Endothelial cell of umbilical vein (primary cell): ENCODE measurements around the gene VTI1A. TPM values are rescaled to one million over a fixed set of nuclear protein-coding genes. Genes with fewer than 3 reads are reported as not detected.

ENCODE experiments used
- BruUV-seq: library from RNA; stranded (reverse); fragments of 400-500 nt; replicated peaks from 2 replicates; lab custom pipeline; 2021; lab: Mats Ljungman, UMichigan
- CTCF ChIA-PET: fragments of 300-600, 350-600 bp; sonication (Branson Sonifier 250); formaldehyde crosslinking; loops from one replicate; lab custom pipeline; 2021; ENCODE audit warnings: antibody characterized with exemption, inconsistent platforms; lab: Charles Lee
- POLR2A ChIA-PET: fragments of 300-600, 350-600 bp; sonication (Branson Sonifier 250); formaldehyde crosslinking; loops from one replicate; lab custom pipeline; 2021; ENCODE audit warnings: antibody characterized with exemption, inconsistent platforms; lab: Charles Lee
- DNase-seq: peaks from one replicate; pipeline ENCODE4 v3.0.0-alpha.2; 2011; ENCODE audit warnings: low read depth, low spot score
- FAIRE-seq: peaks from 2 replicates; lab custom pipeline; 2011; peaks lifted over from hg19 to GRCh38; lab: Jason Lieb, UNC
- H2AFZ ChIP-seq: 2 replicates; pipeline ENCODE4 v1.6.0; 2012; ENCODE audit warnings: low read depth, low read length, control low read depth, inconsistent platforms
- H3K27ac ChIP-seq: 2 replicates; pipeline ENCODE4 v1.5.1; 2011; ENCODE audit warnings: low read depth, mild to moderate bottlenecking, control low read depth, low read length, moderate library complexity; ENCODE audit not compliant: insufficient read depth
- H3K27me3 ChIP-seq, 2 experiments: 2 replicates each; pipeline versions ENCODE4 v1.6.0 to v1.6.1; 2011; ENCODE audit warnings: low read length in 2 of 2, mixed read lengths in 1 of 2; ENCODE audit not compliant: control insufficient read depth in 2 of 2, insufficient read depth in 2 of 2
- H3K36me3 ChIP-seq, 2 experiments: 2 replicates in 1 of 2; 3 replicates in 1 of 2; pipeline ENCODE4 v1.5.1; 2011; ENCODE audit warnings: low read length in 2 of 2, mild to moderate bottlenecking in 1 of 2, moderate library complexity in 1 of 2; ENCODE audit not compliant: control insufficient read depth in 2 of 2, insufficient read depth in 2 of 2; ENCODE audit errors: extremely low read depth in 1 of 2
- H3K4me1 ChIP-seq: 3 replicates; pipeline ENCODE4 v1.5.1; 2011; ENCODE audit warnings: mild to moderate bottlenecking, low read length; ENCODE audit not compliant: control insufficient read depth, insufficient read depth; ENCODE audit errors: extremely low read depth
- H3K4me2 ChIP-seq: 2 replicates; pipeline ENCODE4 v1.6.1; 2011; ENCODE audit warnings: low read length, control low read depth, mixed read lengths; ENCODE audit not compliant: insufficient read depth
- H3K4me3 ChIP-seq, 3 experiments: fragments of 200-600 bp in 1 of 3; sonication (generic), shearing (Covaris generic) in 1 of 3; replicated peaks in 1 of 3; 2 replicates each; pipeline ENCODE4 v1.5.1; 2011 to 2016; ENCODE audit warnings: control low read depth in 3 of 3, low read length in 3 of 3, mild to moderate bottlenecking in 2 of 3, inconsistent platforms in 1 of 3, low read depth in 1 of 3, moderate library complexity in 1 of 3; ENCODE audit not compliant: insufficient read depth in 1 of 3
- H3K79me2 ChIP-seq: 2 replicates; pipeline ENCODE4 v1.6.0; 2012; ENCODE audit warnings: low read length, inconsistent platforms; ENCODE audit not compliant: control insufficient read depth, insufficient read depth
- H3K9ac ChIP-seq: replicated peaks from 2 replicates; pipeline ENCODE3; 2011; ENCODE audit warnings: low read length, control low read depth; ENCODE audit not compliant: insufficient read depth; ENCODE audit errors: extremely low read depth
- H3K9me1 ChIP-seq: replicated peaks from 3 replicates; pipeline ENCODE4 v1.6.0; 2011; ENCODE audit warnings: mild to moderate bottlenecking, low read length; ENCODE audit not compliant: control insufficient read depth, insufficient read depth; ENCODE audit errors: extremely low read depth
- H3K9me3 ChIP-seq: replicated peaks from 2 replicates; pipeline ENCODE4 v1.5.1; 2012; ENCODE audit warnings: low read length, inconsistent platforms; ENCODE audit not compliant: control insufficient read depth, insufficient read depth
- H4K20me1 ChIP-seq: replicated peaks from 2 replicates; pipeline ENCODE3; 2011; ENCODE audit warnings: mild to moderate bottlenecking, low read length; ENCODE audit not compliant: control insufficient read depth, insufficient read depth; ENCODE audit errors: extremely low read depth
- CTCF ChIP-seq, 2 donors: IDR thresholded peaks; 1 replicate in 1 of 2; 2 replicates in 1 of 2; pipeline ENCODE4 v1.5.1; 2011; ENCODE audit warnings: low read length in 2 of 2, mild to moderate bottlenecking in 2 of 2, moderate library complexity in 2 of 2, control low read depth in 1 of 2, inconsistent platforms in 1 of 2, low read depth in 1 of 2; ENCODE audit not compliant: insufficient read depth in 1 of 2; ENCODE audit errors: extremely low read depth in 1 of 2
- EZH2 ChIP-seq: IDR thresholded peaks from 2 replicates; pipeline ENCODE4 v1.6.1; 2012; ENCODE audit warnings: borderline replicate concordance, low read depth, mild to moderate bottlenecking, moderate library complexity, low read length, inconsistent platforms; ENCODE audit not compliant: severe bottlenecking
- FOS ChIP-seq: IDR thresholded peaks from 2 replicates; pipeline ENCODE4 v1.6.1; 2011; ENCODE audit warnings: mild to moderate bottlenecking, low read length, moderate library complexity, borderline replicate concordance; ENCODE audit not compliant: insufficient read depth
- GATA2 ChIP-seq: IDR thresholded peaks from 2 replicates; pipeline ENCODE4 v1.7.0; 2011; ENCODE audit warnings: low read depth, mild to moderate bottlenecking, moderate library complexity, mixed read lengths, low read length; ENCODE audit not compliant: insufficient read length, insufficient read depth
- JUN ChIP-seq: IDR thresholded peaks from 2 replicates; pipeline ENCODE4 v1.6.1; 2011; ENCODE audit warnings: borderline replicate concordance, low read depth; ENCODE audit not compliant: insufficient read length, insufficient read depth
- MAX ChIP-seq: IDR thresholded peaks from 2 replicates; pipeline ENCODE4 v1.6.1; 2011; ENCODE audit not compliant: insufficient read depth, insufficient read length
- MYC ChIP-seq: IDR thresholded peaks from one replicate; pipeline ENCODE4 v1.6.1; 2011; ENCODE audit warnings: mild to moderate bottlenecking, low read depth, low read length
- POLR2A ChIP-seq: IDR thresholded peaks from 2 replicates; pipeline ENCODE4 v1.6.1; 2012; ENCODE audit warnings: low read depth, mild to moderate bottlenecking, control low read depth, low read length
- POLR2AphosphoS5 ChIP-seq: IDR thresholded peaks from 2 replicates; pipeline ENCODE4 v1.6.1; 2012; ENCODE audit warnings: low read depth, mild to moderate bottlenecking, control low read depth, low read length, moderate library complexity; ENCODE audit not compliant: insufficient read depth
- dilution Hi-C: fragments of 300-500 bp; cut with MboI; formaldehyde crosslinking; loops from one replicate; pipeline ENCODE4 v1.15.0; 2019; ENCODE audit warnings: low sequenced_read_pairs; ENCODE audit not compliant: extremely low pct_ligation_motif_present
- intact Hi-C: fragments of 100-400 bp; cut with micrococcal nuclease; formaldehyde crosslinking; loops from one replicate; pipeline ENCODE4 v1.10.0; 2022
- polyA plus RNA-seq, 4 experiments: library from polyadenylated mRNA; depleted of rRNA in 3 of 4; stranded (reverse) in 3 of 4; unstranded in 1 of 4; fragments of >200 nt; gene quantifications; 2 replicates each; pipeline versions ENCODE4 v1.2.1 to v1.2.3, GENCODE V29; 2011 to 2012; ENCODE audit warnings: missing spikeins in 1 of 4
- total RNA-seq: library from RNA; stranded (reverse); gene quantifications from 2 replicates; pipeline ENCODE4 v1.2.3, GENCODE V29; 2021

Gene VTI1A
- total and polyA plus RNA-seq, 2 donors (not counting 3 experiments of a cell fraction or from before 2014, with no cell fraction given): 10.8 to 35.6 TPM

- no peaks in the 10 kb centered on the region for H4K20me1 ChIP-seq
- H2AFZ ChIP-seq: no peak overlapping the region
- ChIA-PET CTCF (interaction anchor here (1.2 kb wide), 1 partner anchor 10 kb away, joined by 3 read pairs; no protein-coding TSS in a partner anchor), POLR2A (no interaction called here)
- dilution Hi-C loops: no loop called here
- H3K9me1 ChIP-seq: no peaks in the 10 kb centered on the region
- TF ChIP-seq MAX (no peak), MYC (no peak), JUN (no peak), EZH2 (no peak), POLR2A (no peak), CTCF (IDR thresholded peaks at IDR 0.05; ENCODE audit: extremely low read depth in 1 of 2, insufficient read depth in 1 of 2, low read depth in 1 of 2, low read length in 2 of 2) (no peak), POLR2AphosphoS5 (no peak), GATA2 (no peak), FOS (no peak)
- H3K79me2 ChIP-seq: no peaks in the 10 kb centered on the region
- no peak overlapping the region for H3K9ac ChIP-seq
- FAIRE-seq (no peak), DNase-seq (no peak)
- H3K4me1 ChIP-seq: peaks cover 2% of the 10 kb centered on the region
- intact Hi-C loops: no loop called here
- no peak overlapping the region for H3K4me2 ChIP-seq
- H3K27ac ChIP-seq: no peak overlapping the region
- no TSS peak for BruUV-seq
- no peaks in the 10 kb centered on the region for H3K36me3 ChIP-seq
- H3K4me3 ChIP-seq: no peak overlapping the region
- H3K27me3 ChIP-seq: no peaks in the 10 kb centered on the region
- H3K9me3 ChIP-seq: no peaks in the 10 kb centered on the region
These were observed 288.2 kb downstream of the VTI1A start for GRCh38 chr10:112735041-112735695.
